C4-2B (cell line): Measurements from ENCODE around the gene UBE2QL1.

Experiments
- ZFX ChIP-seq: fragments of 450-650 bp; IDR thresholded peaks from 2 replicates; pipeline ENCODE4 v1.6.1; 2017
- TF ChIP-seq, protein P1 (sequence below): fragments of 450-650 bp; conservative IDR thresholded peaks from 2 replicates; pipeline ENCODE4 v1.5.1; 2017; ENCODE audit warnings: mild to moderate bottlenecking

- TF ChIP-seq, protein P1, sequence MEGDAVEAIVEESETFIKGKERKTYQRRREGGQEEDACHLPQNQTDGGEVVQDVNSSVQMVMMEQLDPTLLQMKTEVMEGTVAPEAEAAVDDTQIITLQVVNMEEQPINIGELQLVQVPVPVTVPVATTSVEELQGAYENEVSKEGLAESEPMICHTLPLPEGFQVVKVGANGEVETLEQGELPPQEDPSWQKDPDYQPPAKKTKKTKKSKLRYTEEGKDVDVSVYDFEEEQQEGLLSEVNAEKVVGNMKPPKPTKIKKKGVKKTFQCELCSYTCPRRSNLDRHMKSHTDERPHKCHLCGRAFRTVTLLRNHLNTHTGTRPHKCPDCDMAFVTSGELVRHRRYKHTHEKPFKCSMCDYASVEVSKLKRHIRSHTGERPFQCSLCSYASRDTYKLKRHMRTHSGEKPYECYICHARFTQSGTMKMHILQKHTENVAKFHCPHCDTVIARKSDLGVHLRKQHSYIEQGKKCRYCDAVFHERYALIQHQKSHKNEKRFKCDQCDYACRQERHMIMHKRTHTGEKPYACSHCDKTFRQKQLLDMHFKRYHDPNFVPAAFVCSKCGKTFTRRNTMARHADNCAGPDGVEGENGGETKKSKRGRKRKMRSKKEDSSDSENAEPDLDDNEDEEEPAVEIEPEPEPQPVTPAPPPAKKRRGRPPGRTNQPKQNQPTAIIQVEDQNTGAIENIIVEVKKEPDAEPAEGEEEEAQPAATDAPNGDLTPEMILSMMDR: no peak
- TF ChIP-seq ZFX: no peak
These were observed 19.4 kb downstream of the UBE2QL1 start for GRCh38 chr5:6468104-6468503.
